ENCODE measurements around the gene ZNF121.

Gene ZNF121

GRCh38 chr19:9584073-9584833 lies at the start of gene ZNF121:
ZNF121 (minus strand) TSS chr19:9584504; CDS start chr19:9568097, 16,407 bp downstream.
- Histone ChIP-seq H3K27me3 (ENCODE audit: insufficient read depth, low read length) (no peaks in the 10 kb centered on the region), H3K27ac (ENCODE audit: low read depth, low read length, poor library complexity, severe bottlenecking) (peak within 1 kb of the TSS; percentile 59), H3F3A (ENCODE audit: insufficient read depth, low read length) (no peaks in the 10 kb centered on the region), H3K79me2 (ENCODE audit: insufficient read depth, low read length) (peaks cover 50% of the 10 kb centered on the region), H4K20me1 (ENCODE audit: insufficient read depth, low read length) (no peaks in the 10 kb centered on the region), H3K4me3 (ENCODE audit: low read depth, low read length, poor library complexity, severe bottlenecking) (peak within 1 kb of the TSS; percentile 92), H3K9me2 (ENCODE audit: low read depth, low read length) (no peaks in the 10 kb centered on the region), H3K9me3 (ENCODE audit: low read length) (peaks cover 21% of the 10 kb centered on the region), H2AFZ (ENCODE audit: low read length) (peak within 1 kb of the TSS; percentile 69; the same call in 1 of the 2 replicates), H3K4me2 (ENCODE audit: low read length) (peak within 1 kb of the TSS; percentile 67), H3K4me1 (ENCODE audit: insufficient read depth, low read length, severe bottlenecking) (peaks cover 11% of the 10 kb centered on the region), H3K9ac (ENCODE audit: low read length) (peak within 1 kb of the TSS; percentile 91), H3K36me3 (ENCODE audit: insufficient read depth, low read length) (peaks cover 37% of the 10 kb centered on the region)
- TF ChIP-seq, protein P1, sequence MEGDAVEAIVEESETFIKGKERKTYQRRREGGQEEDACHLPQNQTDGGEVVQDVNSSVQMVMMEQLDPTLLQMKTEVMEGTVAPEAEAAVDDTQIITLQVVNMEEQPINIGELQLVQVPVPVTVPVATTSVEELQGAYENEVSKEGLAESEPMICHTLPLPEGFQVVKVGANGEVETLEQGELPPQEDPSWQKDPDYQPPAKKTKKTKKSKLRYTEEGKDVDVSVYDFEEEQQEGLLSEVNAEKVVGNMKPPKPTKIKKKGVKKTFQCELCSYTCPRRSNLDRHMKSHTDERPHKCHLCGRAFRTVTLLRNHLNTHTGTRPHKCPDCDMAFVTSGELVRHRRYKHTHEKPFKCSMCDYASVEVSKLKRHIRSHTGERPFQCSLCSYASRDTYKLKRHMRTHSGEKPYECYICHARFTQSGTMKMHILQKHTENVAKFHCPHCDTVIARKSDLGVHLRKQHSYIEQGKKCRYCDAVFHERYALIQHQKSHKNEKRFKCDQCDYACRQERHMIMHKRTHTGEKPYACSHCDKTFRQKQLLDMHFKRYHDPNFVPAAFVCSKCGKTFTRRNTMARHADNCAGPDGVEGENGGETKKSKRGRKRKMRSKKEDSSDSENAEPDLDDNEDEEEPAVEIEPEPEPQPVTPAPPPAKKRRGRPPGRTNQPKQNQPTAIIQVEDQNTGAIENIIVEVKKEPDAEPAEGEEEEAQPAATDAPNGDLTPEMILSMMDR (IDR thresholded peaks at IDR 0.05; ENCODE audit: low read length), result no peak
- no peak for TF ChIP-seq EZH2 (IDR thresholded peaks at IDR 0.05; ENCODE audit: borderline replicate concordance, low read length)

DNA sequence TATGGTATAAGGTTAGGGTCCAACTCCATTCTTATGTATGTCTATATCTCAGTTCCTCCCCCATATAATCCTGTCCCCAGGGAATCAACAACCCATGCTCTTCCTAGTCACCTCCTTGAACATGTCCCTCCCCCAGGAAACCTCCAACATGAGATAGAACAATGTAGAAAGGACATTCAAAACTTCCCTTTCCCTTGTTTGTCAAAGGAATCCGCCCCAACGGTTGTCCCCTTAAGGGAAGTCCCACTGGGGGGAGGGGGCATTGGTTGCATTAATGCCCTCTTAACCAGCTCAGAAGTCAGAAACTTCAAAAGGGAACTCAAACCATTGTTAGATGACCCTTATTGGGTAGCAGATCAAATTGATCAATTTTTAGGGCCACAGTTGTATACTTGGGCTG lies 43.6 kb upstream of the ZNF121 start:
- no peaks in the 10 kb centered on the region for H3K4me1 ChIP-seq (ENCODE audit: insufficient read depth, low read length, severe bottlenecking)
- peaks cover 7% of the 10 kb centered on the region; the same call in 1 of the 2 replicates for H3K36me3 ChIP-seq (ENCODE audit: insufficient read depth, low read length)
- no peaks in the 10 kb centered on the region for H4K20me1 ChIP-seq (ENCODE audit: insufficient read depth, low read length)
- H3K9me3 ChIP-seq (ENCODE audit: low read length), result no peaks in the 10 kb centered on the region
- no peak overlapping the region for H3K27ac ChIP-seq (ENCODE audit: low read depth, low read length, poor library complexity, severe bottlenecking)
- H3K9me2 ChIP-seq (ENCODE audit: low read depth, low read length), result no peaks in the 10 kb centered on the region
- no peaks in the 10 kb centered on the region for H3K27me3 ChIP-seq (ENCODE audit: insufficient read depth, low read length)
- no peaks in the 10 kb centered on the region for H3F3A ChIP-seq (ENCODE audit: insufficient read depth, low read length)
- no peaks in the 10 kb centered on the region for H3K79me2 ChIP-seq (ENCODE audit: insufficient read depth, low read length)
- TF ChIP-seq EZH2 (IDR thresholded peaks at IDR 0.05; ENCODE audit: borderline replicate concordance, low read length), result no peak
- TF ChIP-seq, protein P1 (IDR thresholded peaks at IDR 0.05; ENCODE audit: low read length), result no peak
- H3K9ac ChIP-seq (ENCODE audit: low read length), result no peak overlapping the region
- no peak overlapping the region for H3K4me3 ChIP-seq (ENCODE audit: low read depth, low read length, poor library complexity, severe bottlenecking)
- H2AFZ ChIP-seq (ENCODE audit: low read length), result no peak overlapping the region
- no peak overlapping the region for H3K4me2 ChIP-seq (ENCODE audit: low read length)

DNA sequence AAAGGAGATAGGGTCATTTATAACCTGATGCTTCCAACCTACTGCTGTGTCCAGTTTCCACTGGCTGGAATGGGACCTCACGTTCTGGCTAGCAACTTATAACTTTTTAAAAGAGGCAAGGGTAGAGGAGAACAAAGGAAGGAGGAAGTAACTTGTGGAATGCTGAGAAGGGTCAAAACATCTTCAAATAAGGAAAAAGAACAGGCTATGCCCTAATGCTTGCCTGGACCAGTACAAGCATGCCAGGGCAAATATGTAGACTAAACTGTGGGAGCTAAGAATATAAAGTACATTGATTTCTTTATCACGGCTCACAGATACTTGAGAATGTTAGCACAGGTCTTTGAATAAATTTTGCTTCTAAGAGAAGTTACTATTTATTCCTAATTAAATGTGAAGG lies 38.2 kb upstream of the ZNF121 start:
- H3K4me3 ChIP-seq (ENCODE audit: low read depth, low read length, poor library complexity, severe bottlenecking), result no peak overlapping the region
- H3F3A ChIP-seq (ENCODE audit: insufficient read depth, low read length), result no peaks in the 10 kb centered on the region
- no peak overlapping the region for H3K9ac ChIP-seq (ENCODE audit: low read length)
- TF ChIP-seq, protein P1 (IDR thresholded peaks at IDR 0.05; ENCODE audit: low read length), result no peak
- TF ChIP-seq EZH2 (IDR thresholded peaks at IDR 0.05; ENCODE audit: borderline replicate concordance, low read length), result no peak
- H3K27me3 ChIP-seq (ENCODE audit: insufficient read depth, low read length), result no peaks in the 10 kb centered on the region
- H4K20me1 ChIP-seq (ENCODE audit: insufficient read depth, low read length), result no peaks in the 10 kb centered on the region
- H3K9me2 ChIP-seq (ENCODE audit: low read depth, low read length), result no peaks in the 10 kb centered on the region
- no peak overlapping the region for H2AFZ ChIP-seq (ENCODE audit: low read length)
- peaks cover 21% of the 10 kb centered on the region for H3K36me3 ChIP-seq (ENCODE audit: insufficient read depth, low read length)
- H3K9me3 ChIP-seq (ENCODE audit: low read length), result no peaks in the 10 kb centered on the region; the same call in 1 of the 2 replicates
- H3K79me2 ChIP-seq (ENCODE audit: insufficient read depth, low read length), result peaks cover 9% of the 10 kb centered on the region; the same call in 1 of the 2 replicates
- H3K4me1 ChIP-seq (ENCODE audit: insufficient read depth, low read length, severe bottlenecking), result peaks cover 14% of the 10 kb centered on the region
- H3K27ac ChIP-seq (ENCODE audit: low read depth, low read length, poor library complexity, severe bottlenecking), result no peak overlapping the region
- H3K4me2 ChIP-seq (ENCODE audit: low read length), result no peak overlapping the region
